ENCODE results near the gene PDCL2.
"Not testable (repeated sequence)": the region's sequence is repeated elsewhere in the genome, so short reads cannot be mapped to it uniquely, and the experiment has no call there.

The PDCL2 gene

GRCh38 chr4:55592014-55592413, at the start of gene PDCL2:
Gene PDCL2 (minus strand): TSS chr4:55592245. CDS start chr4:55592109, 136 bp downstream.
- DNase-seq (ENCODE audit: low read depth in 2 of 2, low spot score in 1 of 2): no peak

DNA sequence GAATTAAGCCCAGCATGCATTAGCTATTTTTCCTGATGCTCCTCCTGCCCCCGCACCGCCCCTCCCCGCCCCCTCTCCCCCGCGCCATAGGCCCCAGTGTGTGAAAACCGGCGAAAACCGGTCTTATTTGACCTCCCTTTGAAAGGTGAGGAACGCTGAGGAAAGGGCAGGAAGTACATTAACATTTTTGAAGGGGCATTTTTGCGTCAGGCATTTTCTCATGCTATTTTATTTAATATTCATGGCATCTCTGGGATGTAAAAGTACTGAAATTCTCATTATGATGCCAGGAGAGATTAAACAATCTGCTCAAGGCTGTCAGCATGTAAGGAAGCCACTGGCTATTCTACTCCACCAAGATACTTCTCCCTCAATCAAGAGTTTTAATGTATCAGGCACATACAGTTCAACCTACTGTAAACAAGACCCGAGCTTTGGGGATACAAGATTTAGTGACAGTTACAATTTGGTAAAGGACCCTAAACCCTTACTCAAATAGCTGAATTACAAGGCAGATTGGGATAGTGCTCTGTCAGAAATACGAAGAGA, 45.3 kb upstream of the PDCL2 start:
- DNase-seq (ENCODE audit: low read depth in 2 of 2, low spot score in 1 of 2): no peak

DNA sequence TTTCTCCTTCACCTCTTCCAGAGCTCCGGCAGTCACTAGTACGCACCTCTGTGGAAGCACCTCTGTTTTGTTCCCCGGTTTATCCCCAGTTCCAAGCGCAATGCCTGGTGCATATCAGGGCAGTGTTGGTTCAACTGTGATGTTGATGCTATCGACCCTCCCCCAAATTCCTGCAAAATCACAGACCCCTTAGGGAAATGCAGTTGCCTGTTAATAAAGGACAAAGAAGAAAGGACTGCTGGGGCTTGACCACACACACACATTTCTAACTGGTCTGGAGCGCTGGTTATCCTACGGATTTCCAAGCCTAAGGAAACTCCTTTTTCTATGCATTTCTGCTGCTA, 44.6 kb upstream of the PDCL2 start:
- DNase-seq (ENCODE audit: low read depth in 2 of 2, low spot score in 1 of 2): no peak

GRCh38 chr4:55635741-55636655, 44.0 kb upstream of the PDCL2 start, which contains the start of gene NMU:
Gene NMU (minus strand): TSS chr4:55636298. CDS start chr4:55636192, 106 bp downstream.
- no peak for DNase-seq (ENCODE audit: low read depth in 2 of 2, low spot score in 1 of 2)

DNA sequence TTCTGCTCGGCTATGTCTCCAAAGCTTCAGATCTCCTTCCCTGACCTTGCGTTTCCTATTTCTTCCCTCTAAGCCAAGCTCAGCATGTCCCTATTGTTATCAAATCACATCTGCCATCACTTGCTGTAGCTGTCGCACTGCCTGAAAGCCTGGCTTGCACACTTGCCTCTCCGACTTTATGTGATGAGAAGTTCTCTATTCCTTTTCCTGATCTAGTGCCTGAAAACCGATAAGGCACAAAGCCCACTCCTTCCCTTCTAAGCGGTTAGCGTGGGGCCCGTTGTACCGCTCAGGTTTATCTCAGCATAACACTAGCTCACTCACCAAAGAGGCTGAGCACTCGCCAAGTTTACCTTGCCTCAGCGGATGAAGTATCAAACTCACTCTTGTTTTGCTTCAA, 43.2 kb upstream of the PDCL2 start:
- DNase-seq (ENCODE audit: low read depth in 2 of 2, low spot score in 1 of 2): no peak

GRCh38 chr4:55634417-55635128, 42.5 kb upstream of the PDCL2 start:
- no peak for DNase-seq (ENCODE audit: low read depth in 2 of 2, low spot score in 1 of 2)

DNA sequence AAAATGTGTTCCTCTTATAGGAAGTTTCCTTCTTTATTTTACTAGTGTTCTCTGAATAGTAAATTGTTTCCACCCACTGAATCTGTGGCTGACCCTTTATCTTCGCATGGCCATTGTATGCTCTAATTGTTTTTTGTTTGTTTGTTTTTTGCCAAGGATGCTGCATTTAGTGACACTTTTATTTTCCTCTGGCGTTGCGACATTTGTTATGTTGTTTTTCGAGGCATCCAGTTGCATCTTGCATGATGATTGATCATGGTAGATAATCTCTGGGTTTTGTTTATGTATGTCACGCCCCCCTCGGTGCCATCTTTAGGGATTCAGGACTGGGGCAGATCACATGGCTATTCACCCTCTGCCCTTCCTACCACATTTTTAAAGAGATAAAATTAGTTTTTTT, 41.9 kb upstream of the PDCL2 start:
- no peak for DNase-seq (ENCODE audit: low read depth in 2 of 2, low spot score in 1 of 2)

- DNase-seq (ENCODE audit: low read depth in 2 of 2, low spot score in 1 of 2): no peak
Measured at GRCh38 chr4:55625835-55626234, 33.8 kb upstream of the PDCL2 start.

DNA sequence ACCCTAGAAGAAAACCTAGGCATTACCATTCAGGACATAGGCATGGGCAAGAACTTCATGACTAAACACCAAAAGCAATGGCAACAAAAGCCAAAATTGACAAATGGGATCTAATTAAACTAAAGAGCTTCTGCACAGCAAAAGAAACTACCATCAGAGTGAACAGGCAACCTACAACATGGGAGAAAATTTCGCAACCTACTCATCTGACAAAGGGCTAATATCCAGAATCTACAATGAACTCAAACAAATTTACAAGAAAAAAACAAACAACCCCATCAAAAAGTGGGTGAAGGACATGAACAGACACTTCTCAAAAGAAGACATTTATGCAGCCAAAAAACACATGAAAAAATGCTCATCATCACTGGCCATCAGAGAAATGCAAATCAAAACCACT, 32.0 kb upstream of the PDCL2 start:
- DNase-seq (ENCODE audit: low read depth in 2 of 2, low spot score in 1 of 2): not testable (repeated sequence)

- DNase-seq (ENCODE audit: low read depth in 2 of 2, low spot score in 1 of 2): no peak
Measured at GRCh38 chr4:55618546-55619143, 26.6 kb upstream of the PDCL2 start.

DNA sequence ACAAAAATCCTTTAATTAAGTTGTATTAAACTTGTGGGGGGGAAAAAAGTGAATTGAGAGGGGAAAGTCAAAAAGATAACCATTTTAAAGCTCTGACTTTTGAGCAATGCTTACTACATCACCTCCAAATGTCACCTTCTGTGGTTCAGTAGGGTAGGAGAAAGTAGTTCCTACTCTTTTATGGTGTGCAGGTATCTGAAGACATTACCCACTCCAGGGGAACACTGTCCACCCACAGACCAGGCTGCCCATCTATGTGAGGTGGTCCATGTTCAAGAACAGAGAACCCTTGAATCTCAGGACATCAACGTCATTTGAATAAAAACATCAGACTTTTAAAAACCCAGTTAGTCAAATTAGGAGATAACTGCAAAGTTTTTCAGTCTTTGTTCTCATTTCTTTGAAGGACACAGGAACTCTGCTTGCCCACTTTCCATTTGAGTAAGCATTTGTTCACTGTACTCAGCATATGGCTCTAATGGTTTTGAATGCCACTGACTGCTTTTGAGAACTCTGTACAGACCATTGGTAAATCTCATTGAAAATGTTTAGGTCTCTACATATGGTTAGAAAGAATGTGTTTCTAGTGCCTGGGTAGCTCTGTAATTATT, 25.6 kb upstream of the PDCL2 start:
- DNase-seq (ENCODE audit: low read depth in 2 of 2, low spot score in 1 of 2): no peak

- DNase-seq (ENCODE audit: low read depth in 2 of 2, low spot score in 1 of 2): no peak
Measured at GRCh38 chr4:55615008-55615407, 23.0 kb upstream of the PDCL2 start.

DNA sequence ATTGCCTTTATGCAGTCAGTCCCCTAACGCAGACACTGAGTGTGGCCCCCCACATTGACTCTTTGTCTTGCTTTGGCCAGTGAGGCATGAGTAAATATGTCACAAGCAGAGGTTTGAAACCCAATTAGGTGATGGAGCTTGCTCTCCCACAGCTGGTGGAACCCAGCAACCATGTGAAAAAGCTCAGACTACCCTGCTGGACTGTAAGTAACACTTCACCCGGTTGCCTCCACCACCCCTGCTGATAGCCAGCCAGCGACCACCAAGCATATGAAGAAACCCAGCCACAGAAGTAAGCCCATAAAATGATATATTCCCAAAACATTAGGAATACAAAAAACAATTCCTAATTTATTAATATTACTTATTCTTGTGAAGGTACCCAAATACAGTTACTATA, 21.6 kb upstream of the PDCL2 start:
- no peak for DNase-seq (ENCODE audit: low read depth in 2 of 2, low spot score in 1 of 2)

- DNase-seq (ENCODE audit: low read depth in 2 of 2, low spot score in 1 of 2): no peak
Measured at GRCh38 chr4:55612341-55612740, 20.3 kb upstream of the PDCL2 start.

- DNase-seq (ENCODE audit: low read depth in 2 of 2, low spot score in 1 of 2): no peak
Measured at GRCh38 chr4:55611358-55612059, 19.5 kb upstream of the PDCL2 start.

DNA sequence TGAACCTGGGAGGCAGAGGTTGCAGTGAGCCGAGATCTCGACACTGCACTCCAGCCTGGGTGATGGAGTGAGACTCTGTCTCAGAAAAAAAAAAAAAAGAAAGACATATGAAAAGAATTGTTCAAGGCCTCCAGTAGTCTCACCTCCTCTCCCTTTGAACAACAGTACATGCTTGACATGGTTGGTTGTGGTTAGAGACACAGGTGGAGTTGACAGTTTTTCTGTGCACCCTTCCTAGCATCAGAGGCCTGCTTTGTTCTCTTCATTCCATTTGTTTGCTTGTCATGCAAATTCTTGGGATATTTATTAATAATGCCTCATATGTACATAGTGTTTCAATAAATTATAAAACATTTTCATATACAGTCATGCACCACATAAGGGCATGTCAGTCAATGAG, 18.3 kb upstream of the PDCL2 start:
- DNase-seq (ENCODE audit: low read depth in 2 of 2, low spot score in 1 of 2): no peak

GRCh38 chr4:55609393-55609866, 17.4 kb upstream of the PDCL2 start:
- DNase-seq (ENCODE audit: low read depth in 2 of 2, low spot score in 1 of 2): no peak

GRCh38 chr4:55608591-55608990, 16.5 kb upstream of the PDCL2 start:
- no peak for DNase-seq (ENCODE audit: low read depth in 2 of 2, low spot score in 1 of 2)

- DNase-seq (ENCODE audit: low read depth in 2 of 2, low spot score in 1 of 2): no peak
Measured at GRCh38 chr4:55604996-55605395, 13.0 kb upstream of the PDCL2 start.

DNA sequence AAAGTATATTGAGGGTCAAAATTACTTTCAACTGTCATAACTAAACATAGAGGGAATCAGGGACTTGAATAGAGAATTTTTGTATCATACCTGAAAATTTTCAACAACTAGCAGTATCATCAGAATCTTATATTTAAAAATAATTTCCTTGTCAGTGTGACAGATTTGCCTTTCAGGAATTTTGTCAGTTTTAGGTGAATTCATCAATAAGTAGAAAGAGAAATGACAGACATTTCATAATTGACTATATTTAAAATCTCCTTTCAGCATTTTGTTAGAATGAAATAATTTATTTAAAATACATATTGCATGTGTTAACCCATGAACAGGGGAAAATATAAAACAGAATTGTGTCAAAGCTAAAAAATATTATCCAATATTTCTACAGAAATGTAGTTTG, 8.6 kb upstream of the PDCL2 start:
- DNase-seq (ENCODE audit: low read depth in 2 of 2, low spot score in 1 of 2): no peak

DNA sequence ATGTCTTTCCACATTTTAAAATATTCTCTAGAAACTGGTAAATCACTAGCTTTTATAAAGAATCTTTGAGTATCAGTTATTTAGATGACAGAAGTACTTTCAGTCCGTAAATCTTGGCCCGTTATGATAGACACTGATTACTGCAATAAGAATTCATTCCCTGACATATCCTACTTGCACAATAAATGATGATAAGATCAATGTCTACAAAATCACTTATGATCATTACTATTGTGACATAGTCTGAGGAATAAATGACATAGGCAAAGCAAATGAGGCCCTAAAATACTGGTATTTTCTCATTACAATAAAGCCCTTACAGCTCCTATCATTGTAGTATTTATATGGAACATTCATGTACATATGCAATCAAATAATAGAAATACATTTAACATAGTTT, 6.6 kb upstream of the PDCL2 start:
- DNase-seq (ENCODE audit: low read depth in 2 of 2, low spot score in 1 of 2): no peak
